ENCODE data around the gene RAVER1.

Gene RAVER1

DNA sequence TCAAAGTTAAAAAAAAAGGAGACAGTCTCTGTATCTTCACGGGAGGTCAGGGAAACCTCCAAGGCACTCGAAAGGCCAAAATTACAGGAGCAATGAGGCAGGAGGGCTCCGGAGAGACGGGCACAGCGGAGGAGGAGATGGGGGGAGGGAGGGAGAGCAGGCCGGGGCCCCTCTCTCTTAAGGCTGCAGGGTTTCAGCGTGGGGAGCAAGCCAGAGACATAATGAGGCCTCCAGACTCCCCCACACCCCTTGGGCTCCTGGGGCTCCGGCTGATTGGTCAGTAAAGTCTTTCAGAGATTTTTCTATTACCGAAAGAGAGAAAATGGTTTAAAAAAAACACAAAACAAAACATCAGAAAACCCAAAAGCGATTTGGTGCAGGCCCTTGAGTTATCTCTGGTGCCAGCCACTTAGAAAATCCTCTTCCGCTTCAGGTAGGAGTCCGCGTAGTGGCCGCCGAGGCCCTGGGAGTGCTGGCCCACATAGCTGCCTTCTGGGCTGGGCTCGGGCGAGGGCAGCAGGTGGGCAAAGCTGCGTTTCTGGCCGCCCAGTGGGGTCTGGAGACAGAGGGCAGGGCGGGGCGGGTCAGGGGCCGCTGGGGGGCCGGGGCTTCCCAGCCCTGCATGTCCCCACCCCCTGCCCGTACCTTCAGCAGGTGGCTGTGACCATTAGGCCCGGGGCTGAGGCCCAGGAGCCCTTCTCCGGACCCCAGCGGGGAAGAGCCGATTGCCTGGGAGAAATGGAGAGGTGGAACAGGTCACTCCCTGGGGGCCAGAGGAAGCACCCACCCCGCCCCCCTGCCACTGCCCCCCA is 16.1 kb downstream of the RAVER1 start:
- DNase-seq = no peak

DNA sequence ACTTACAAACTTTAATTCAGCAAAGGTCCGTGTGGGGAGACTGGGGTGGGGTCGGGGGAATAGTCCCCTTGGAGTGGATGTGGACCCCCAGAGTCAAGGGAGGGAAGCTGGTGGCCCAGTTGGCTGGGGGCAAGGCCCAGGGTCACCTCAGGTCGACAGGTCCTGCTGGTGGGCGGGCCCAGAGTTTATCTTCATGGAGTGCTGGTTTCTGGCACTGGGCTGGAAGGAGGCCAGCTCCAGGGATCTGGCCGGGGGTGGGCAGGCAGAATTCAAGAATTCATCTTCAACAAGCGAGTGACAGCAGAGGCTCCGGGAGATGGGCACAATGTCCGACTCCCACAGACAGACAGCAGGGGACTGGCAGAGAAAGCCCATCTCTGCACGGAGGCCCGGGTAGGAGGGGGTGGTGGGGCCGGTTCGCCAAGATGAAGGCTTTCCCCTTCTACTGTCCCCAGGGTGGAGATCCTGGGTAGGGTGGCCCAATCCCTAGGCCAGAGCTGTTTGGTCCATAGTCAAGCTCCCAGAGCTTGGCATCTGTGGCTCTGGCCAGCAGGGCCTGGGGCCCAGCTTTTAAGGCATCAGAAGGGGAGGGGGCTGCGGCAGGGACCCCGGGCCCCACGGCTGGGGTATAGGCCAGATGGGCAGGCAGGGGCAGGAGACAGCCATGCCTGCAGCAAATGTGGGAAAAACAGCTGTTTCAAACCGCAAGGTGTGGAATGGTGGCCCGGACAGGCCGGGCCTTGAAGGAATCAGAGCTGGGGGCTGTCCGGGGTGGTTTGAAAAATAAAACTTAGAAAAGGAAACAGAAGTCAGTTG is 16.9 kb downstream of the RAVER1 start:
- DNase-seq = no peak

DNA sequence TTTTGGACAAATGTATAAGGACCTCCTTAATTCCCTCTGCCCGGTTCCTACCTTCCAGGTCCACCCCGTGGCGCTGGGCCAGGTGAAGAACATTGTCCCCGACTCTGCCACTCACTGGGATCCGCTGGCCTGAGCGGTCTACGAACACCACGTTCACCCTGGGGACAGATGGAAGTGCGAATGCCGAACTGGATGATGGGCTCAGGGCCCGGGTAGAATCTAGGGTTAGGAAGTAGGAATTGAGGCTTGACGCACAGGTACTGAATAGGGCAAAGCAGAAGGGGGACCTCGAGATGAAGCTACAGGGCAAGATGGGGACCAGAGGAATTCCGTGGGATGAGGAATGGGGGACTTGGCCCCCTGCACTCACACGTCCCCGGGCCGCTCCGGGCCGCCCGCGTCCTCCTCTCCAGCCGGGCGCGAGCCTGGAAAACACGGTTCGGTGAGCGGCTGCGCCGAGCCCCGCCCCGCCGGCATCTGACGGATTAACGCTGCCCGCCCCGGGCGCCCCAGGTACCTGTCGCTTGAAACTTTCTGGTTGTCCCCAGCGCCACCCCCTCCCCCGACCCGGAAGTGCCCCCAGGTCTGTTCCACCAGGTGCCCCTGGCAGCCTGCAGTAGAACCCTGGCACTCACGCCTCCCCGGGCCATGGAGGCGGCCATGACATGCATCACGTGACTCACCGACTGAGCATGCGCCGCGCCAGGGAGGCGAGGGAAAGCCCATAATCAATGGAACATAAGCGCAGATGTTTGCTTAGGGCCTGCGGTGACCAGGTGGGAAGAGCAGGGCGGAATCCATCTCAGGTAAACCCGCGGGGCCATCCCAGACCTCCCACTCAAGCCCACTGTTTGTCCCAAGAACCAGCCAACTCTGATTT is 17.8 kb downstream of the RAVER1 start, which contains the start of gene FDX2:
Gene FDX2, minus strand, starts transcription at position 681 of the 880 bp plus-strand sequence. Its CDS starts 19 bp downstream, at position 662.
- peak; percentile 88 for DNase-seq

DNA sequence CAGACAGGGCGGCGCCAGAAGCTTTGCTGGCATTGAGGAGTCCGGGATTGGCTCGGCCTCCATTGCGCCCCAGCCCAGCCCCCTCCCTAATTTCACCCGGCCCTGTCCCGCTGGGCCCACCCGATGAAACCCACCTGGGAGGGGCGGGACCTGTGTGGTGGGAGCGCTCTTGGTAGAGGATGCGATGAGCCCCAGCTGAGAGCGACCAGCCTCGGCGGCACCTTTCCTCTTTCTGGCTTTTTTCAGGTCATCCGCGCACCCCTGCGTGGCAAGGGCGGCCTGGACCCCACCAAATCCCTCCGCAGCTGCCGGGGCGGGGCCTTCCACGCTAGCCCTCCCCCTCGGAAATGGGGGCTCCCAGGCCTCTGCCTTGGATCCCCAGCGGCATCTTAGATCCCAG is 23.9 kb downstream of the RAVER1 start, which contains the start of gene ZGLP1:
Gene ZGLP1, minus strand, starts transcription at position 393 of the 400 bp plus-strand sequence.
- no peak for DNase-seq

DNA sequence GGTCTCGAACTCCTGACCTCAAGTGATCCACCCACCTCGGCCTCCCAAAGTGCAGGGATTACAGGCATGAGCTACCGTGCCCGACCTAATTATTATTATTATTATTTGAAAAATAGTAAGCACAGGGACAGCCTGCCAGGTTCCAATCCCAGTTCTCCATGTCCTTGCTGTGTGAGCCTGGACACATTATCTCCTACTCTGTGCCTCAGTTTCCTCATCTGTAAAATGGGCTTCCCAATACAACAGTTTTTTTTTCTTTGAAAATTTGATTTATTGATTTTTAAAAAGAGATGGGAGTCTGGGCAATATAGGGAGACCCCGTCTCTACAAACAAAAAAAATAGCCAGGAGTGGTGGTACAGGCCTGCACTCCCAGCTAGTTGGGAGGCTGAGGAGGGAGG is 27.0 kb downstream of the RAVER1 start:
- DNase-seq = no peak

DNA sequence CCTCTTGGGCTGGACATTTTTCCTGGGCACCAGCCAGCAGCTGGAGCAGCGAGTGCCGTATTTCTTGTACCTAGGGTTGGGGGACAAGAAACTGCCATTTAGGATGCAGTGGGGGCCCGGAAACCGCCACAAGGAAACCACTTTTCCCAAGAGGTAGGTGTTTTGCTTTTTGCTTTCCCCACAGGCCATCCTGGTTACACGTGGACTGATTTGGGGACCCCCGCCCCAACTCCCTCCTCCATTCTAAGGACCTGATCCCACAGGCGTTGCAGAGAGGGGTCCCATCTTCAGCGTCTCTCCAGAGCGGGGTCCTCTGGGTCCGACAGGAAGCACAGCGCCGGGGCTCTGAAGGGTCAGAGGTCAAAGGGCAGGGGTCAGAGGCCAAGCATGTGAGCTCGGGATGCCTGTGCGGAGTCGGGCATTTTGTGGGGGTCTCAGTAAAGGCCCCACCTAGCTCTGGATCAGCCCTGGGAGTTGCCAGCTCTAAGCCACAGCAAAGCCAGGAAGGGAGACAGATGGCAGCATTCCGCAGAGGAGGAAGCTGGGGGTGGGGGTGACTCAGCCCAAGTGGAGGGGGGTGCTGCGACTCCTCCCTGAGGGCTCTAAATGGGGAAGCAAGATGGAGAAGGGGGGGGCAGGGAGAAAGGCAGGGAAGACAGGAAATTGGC is 28.1 kb downstream of the RAVER1 start:
- peak; percentile 59 for DNase-seq

DNA sequence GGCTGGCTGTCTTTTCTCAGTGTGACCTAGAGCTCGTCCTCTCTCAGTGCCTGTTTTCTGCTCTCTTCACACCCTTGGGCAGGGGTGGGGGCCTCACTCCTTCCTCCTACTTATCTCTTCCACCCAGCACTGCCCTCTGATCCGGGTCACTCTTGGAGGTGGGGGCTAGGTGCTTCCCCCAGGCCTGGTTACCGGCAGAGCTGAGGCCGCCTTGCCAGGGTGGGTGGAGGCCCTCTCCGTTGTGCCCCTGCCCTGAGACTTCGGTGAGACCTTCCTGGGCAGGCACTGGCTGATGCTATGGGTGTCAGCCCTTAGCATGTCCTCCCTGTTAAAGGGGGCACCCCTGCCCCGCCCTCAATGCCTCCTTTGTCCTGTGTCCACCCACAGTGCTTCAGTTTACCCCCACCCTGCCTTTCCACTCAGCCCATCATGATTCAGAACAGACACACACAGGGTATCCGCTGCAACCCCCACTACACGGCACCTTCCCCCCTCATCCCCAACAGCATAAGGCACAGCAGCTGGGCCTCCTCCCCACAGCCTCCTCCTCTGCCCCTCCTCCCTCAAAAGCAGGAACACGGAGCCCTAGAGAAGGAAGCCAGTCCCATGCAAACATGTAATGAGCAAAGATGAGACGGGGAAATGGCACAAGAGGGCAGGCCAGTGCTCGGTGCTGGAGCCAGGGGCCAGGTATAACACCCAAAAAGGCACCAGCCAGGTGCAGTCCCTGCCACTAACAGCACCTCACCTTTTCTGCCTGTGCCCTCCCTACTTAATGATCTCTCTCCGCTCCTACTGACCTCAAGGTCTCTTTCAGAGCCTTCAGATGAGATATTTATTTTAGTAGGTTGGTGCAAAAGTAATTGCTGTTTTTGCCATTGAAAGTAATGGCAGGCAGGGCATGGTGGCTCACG is 33.5 kb downstream of the RAVER1 start:
- DNase-seq = no peak

DNA sequence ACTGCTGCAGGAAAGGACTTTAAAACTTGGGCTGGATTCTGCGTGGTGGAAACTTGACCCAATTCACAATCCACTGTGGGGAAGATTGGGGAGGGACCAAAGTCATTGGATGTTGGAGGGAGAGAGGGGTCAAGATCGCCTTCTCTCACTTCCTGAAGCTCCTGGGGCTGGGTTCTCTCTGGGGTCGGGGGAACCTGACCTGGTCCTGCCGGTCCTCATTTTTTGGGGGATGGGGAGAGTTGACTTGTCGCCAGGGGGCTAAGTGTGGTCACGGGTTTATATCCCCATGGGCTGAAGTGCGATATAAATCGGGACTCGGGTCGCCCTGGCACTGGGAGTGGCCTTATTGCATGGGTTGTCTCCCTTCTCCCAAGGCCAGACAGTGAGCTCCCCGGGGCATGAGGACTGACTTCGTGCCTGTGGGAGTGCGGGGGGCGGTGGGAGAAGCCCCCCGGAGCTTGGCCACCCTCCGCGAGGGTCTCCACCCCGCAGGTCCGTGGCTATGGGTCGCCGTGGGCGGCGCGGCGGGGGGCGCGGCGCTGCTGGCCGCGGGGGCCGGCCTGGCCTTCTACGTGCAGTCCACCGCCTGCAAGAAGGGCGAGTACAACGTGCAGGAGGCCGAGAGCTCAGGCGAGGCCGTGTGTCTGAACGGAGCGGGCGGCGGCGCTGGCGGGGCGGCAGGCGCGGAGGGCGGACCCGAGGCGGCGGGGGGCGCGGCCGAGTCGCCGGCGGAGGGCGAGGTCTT is 37.3 kb downstream of the RAVER1 start:
- no peak for DNase-seq

DNA sequence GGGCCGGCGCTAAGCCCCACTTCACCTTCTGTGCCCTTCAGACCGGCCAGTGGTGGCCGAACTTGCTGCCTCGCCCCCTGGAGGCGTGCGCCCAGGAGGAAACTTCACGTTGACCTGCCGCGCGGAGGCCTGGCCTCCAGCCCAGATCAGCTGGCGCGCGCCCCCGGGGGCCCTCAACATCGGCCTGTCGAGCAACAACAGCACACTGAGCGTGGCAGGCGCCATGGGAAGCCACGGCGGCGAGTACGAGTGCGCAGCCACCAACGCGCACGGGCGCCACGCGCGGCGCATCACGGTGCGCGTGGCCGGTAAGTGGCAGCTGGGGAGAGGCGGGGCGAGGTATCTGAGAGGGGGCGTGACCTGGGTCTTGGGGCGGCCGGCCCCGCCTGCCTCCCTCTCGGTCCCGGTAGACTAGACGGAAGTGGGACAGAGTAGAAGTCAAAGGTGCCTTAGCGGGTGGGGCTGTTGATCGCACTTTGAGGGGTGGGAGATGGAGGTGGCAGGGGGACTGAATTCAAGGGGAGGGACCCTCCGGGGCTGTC is 38.0 kb downstream of the RAVER1 start:
- DNase-seq = peak; percentile 82

DNA sequence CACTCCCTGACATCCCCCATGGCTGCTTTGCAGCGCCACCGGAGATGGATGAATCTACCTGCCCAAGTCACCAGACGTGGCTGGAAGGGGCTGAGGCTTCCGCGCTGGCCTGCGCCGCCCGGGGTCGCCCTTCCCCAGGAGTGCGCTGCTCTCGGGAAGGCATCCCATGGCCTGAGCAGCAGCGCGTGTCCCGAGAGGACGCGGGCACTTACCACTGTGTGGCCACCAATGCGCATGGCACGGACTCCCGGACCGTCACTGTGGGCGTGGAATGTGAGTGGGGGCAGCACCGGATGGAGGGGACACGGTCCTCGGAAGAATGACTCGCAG is 39.0 kb downstream of the RAVER1 start:
- DNase-seq = no peak

DNA sequence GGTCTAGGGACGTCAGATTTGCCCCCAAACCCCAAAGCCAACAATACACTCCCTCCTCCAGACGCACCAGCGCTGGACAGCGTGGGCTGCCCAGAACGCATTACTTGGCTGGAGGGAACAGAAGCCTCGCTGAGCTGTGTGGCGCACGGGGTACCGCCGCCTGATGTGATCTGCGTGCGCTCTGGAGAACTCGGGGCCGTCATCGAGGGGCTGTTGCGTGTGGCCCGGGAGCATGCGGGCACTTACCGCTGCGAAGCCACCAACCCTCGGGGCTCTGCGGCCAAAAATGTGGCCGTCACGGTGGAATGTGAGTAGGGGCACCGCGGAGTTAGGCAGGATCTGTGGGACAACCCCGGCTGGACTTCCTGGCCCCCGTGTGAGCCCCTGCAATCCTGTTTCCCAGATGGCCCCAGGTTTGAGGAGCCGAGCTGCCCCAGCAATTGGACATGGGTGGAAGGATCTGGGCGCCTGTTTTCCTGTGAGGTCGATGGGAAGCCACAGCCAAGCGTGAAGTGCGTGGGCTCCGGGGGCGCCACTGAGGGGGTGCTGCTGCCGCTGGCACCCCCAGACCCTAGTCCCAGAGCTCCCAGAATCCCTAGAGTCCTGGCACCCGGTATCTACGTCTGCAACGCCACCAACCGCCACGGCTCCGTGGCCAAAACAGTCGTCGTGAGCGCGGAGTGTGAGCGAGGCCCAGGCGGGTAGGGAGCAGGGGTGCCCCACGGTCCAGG is 39.5 kb downstream of the RAVER1 start:
- DNase-seq = no peak

DNA sequence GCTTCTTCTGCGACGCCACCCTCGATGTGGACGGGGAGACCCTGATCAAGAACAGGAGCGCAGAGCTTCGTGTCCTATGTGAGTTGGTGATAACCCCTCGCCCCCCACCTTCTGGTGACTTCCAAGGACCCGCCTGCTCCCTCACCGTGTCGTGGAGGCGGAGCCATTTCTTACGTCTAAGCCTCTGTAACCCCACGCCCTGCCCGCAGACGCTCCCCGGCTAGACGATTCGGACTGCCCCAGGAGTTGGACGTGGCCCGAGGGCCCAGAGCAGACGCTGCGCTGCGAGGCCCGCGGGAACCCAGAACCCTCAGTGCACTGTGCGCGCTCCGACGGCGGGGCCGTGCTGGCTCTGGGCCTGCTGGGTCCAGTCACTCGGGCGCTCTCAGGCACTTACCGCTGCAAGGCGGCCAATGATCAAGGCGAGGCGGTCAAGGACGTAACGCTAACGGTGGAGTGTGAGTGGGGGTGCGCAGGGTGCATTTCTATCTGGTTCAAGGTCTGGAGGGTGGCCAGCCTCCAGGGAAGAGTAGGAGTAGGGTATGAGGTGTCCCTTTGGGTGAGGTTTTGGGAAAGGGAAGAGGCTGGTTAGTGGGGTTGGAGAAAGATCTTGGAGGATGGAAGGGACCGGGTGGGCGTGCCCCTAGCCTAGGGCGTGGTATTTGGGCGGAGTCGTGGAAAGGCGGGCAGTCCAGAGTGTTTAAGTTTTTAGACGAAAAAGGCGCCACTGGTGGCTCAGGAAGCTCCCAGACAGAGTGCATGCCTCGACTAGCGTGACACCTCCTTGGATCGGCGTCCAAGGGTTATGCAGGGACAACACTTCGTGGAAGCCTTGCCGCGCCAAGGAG is 40.3 kb downstream of the RAVER1 start:
- peak; percentile 33 for DNase-seq

DNA sequence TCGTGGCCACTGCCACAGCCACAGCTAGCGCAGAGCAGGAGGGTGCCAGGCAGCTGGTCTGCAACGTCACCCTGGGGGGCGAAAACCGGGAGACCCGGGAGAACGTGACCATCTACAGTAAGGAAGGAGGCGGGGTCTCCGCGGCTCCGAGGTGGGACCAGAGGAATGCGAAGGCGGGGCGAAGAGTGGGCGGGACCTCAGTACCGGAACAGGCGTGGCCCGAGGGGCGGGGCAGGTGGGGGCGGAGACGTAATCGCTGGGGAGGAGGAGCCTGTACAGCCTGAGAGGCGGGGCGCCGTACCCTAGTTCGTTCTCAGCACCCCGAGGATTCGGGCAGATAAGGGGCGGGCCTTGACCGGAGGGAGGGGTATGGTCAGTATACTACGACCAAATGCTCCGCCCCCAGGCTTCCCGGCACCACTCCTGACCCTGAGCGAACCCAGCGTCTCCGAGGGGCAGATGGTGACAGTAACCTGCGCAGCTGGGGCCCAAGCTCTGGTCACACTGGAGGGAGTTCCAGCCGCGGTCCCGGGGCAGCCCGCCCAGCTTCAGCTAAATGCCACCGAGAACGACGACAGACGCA is 41.0 kb downstream of the RAVER1 start:
- peak; percentile 77 for DNase-seq

DNA sequence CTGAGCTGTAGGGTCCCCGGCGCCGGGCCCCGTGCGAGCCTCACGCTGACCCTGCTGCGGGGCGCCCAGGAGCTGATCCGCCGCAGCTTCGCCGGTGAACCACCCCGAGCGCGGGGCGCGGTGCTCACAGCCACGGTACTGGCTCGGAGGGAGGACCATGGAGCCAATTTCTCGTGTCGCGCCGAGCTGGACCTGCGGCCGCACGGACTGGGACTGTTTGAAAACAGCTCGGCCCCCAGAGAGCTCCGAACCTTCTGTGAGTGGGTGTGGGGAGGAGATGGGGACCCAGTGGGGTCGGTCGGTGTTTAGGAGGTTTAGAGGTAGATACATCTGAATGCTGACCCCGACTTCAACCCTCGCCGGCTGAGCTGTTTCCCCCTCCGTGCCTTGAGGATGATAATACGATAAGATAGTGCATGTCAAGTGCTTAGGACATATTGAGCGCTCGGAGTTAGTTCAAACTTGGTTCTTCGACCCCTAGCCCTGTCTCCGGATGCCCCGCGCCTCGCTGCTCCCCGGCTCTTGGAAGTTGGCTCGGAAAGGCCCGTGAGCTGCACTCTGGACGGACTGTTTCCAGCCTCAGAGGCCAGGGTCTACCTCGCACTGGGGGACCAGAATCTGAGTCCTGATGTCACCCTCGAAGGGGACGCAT is 41.6 kb downstream of the RAVER1 start:
- no peak for DNase-seq

DNA sequence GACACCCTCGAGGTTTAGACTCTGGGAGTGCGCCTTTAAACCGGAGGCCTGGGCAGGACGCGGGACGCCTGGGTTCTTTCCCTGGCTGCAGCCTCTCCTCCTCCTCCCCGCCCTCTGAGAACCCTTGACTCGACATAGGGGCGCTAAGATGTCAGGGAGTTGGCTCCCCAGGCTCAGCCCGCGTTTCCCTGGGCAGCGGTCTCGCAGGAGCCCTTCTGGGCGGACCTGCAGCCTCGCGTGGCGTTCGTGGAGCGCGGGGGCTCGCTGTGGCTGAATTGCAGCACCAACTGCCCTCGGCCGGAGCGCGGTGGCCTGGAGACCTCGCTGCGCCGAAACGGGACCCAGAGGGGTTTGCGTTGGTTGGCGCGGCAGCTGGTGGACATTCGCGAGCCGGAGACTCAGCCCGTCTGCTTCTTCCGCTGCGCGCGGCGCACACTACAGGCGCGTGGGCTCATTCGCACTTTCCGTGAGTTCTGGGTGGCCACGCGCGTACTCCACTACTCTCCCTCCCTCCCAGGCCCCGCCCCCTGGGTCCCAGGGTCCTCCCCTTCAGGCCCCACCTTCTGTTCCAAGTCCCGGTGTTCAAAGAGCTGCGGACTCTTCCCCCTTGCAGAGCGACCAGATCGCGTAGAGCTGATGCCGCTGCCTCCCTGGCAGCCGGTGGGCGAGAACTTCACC is 42.3 kb downstream of the RAVER1 start:
- DNase-seq = peak; percentile 64

DNA sequence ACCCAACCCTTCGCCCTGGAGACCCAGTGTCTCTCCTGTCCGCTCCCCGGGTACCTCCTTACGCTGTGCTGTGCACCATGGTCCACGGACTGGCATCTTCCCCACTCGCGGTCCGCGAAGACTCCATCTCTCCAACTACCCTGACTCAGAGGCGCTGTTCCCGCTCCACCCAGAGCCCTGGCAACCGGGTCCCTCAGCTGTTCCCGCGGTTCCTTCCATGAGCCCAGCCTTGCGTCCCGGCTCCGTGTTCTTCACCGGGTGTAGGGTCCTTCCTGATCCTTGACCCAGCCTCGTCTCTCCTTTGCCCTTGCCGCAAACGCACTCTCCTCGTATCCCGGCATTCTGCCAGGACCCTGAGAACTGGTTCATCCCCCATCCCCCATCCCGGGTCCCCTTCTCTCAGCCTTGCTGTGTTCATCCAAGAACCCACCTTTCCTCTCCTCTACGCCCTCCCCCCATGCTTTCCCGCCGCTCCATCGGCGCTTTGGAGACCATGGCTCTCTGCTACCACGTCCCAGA is 42.9 kb downstream of the RAVER1 start:
- no peak for DNase-seq

DNA sequence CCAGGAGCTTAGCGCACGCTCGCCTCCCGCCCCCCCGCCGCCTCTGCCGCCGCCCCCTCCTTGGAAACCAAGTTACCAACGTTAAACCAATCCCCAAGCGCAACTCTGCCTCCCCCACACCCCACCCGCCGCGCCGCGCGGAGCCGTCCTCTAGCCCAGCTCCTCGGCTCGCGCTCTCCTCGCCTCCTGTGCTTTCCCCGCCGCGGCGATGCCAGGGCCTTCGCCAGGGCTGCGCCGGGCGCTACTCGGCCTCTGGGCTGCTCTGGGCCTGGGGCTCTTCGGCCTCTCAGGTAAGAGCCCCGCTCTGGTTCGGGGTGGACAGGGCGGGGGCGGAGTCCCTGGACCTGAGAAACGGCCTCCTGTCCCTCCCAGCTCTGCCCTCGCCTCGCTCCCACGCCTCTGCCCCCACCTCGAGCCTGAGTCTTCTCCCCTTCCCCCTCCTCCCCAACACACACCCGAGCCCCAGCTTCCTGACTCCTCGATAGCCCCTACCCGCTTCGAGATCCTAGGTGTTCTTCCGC is 43.4 kb downstream of the RAVER1 start, which contains the start of gene ICAM5:
Gene ICAM5, plus strand, starts transcription at position 117 of the 521 bp plus-strand sequence. Its CDS starts 92 bp downstream, at position 209.
- no peak for DNase-seq
